ENCODE measurements around the gene SLC7A7. TPM values are rescaled to one million over a fixed set of nuclear protein-coding genes. Genes with fewer than 3 reads are reported as not detected.
A peak's percentile ranks its signal among the peaks of the same experiment; 100 is the strongest.

Gene SLC7A7
- total and polyA plus RNA-seq, 2 of the 13 experiments (the other 11 are each of a cell fraction or from before 2014, with no cell fraction given): 0.13 to 0.63 TPM

DNA sequence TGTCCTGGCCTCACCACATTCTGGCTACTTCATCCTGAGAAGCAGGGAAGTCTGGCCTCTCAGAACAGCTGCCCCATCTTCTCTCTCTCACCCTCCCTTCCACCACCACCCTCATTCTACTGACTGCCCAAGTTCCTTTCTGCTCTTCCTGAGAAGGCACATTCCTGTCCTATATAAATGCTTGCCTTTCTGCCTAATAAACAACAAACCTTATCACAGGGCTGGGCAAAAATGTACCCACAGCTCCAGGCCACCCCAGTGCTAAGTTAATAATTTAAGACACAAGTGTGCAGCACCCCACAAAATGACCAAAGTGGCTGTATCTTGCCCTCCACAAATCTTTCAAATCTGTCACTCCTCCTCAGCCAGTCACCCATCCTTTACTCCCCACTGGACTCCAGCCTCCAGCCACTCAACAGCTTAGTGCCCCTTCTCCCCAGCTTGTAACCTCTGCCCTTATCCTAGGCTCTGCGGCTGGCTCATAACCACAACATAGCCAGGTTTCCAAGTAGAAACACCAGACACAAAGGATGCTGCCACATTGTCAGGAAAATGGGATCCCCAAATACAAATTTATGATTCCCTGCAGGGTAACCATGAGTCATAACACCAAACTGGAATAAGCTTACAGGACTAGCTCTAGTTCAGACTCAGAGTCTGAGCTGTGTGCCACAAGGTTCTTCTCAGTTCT, 33.8 kb downstream of the SLC7A7 start:
- H3K36me3 ChIP-seq (replicated peaks in 1 of 2; ENCODE audit: control insufficient read depth in 1 of 2, insufficient read depth in 2 of 2, low read length in 2 of 2): no peaks in the 10 kb centered on the region
- no TSS peak for BruUV-seq (replicated peaks)
- H3K27me3 ChIP-seq (ENCODE audit: control insufficient read depth in 1 of 2, insufficient read depth in 2 of 2, low read length in 2 of 2): no peaks in the 10 kb centered on the region
- WGBS (ENCODE audit: low lambda C conversion rate): 0% methylated on average over 1 of the region's 1 CpG
- no peak overlapping the region for H3K9ac ChIP-seq (ENCODE audit: insufficient read depth, low read depth, low read length)
- H3K9me3 ChIP-seq (ENCODE audit: low read length): no peaks in the 10 kb centered on the region
- FAIRE-seq: no peak
- peaks cover 7% of the 10 kb centered on the region; the same call in 1 of the 2 replicates for H3K4me1 ChIP-seq (ENCODE audit: insufficient read depth, low read length)
- no peak overlapping the region for H3K4me3 ChIP-seq (replicated peaks in 1 of 3; ENCODE audit: insufficient read depth in 1 of 3, low read depth in 2 of 3, low read length in 3 of 3)
- intact Hi-C loops (cut with micrococcal nuclease; ENCODE audit: unreplicated experiment) (no loop called here), in situ Hi-C loops (cut with HindIII; ENCODE audit: extremely low pct_ligation_motif_present, low pct_unique_long_range_greater_than_20kb) (no loop called here)
- DNase-seq (ENCODE audit: low spot score): no peak
- H3K27ac ChIP-seq (ENCODE audit: extremely low read length, insufficient read depth, low read length): no peak overlapping the region
- H2AFZ ChIP-seq (ENCODE audit: low read length): no peak overlapping the region
- H3K4me2 ChIP-seq (ENCODE audit: low read depth, low read length): no peak overlapping the region
- H4K20me1 ChIP-seq (ENCODE audit: insufficient read depth, low read length): no peaks in the 10 kb centered on the region
- H3K79me2 ChIP-seq (ENCODE audit: insufficient read depth, low read length): no peaks in the 10 kb centered on the region
- ATAC-seq: no peak
- ChIA-PET POLR2A (interaction anchor here (0.7 to 2.3 kb wide), 4 partner anchors 8 to 182 kb away, joined by 3 to 14 read pairs (median 5); partner anchors contain the start of gene OXA1L), CTCF (ENCODE audit: low intra/inter-chr PET ratio, low total read pairs) (no interaction called here)
- no peak for TF ChIP-seq KMT2B (CRISPR knock-in tag; IDR thresholded peaks at IDR 0.05)
- no peak for TF ChIP-seq SMARCC2 (IDR thresholded peaks at IDR 0.05)
- no peak for TF ChIP-seq RXRA (CRISPR knock-in tag; IDR thresholded peaks at IDR 0.05)
- no peak for TF ChIP-seq ZNF75D (CRISPR knock-in tag; IDR thresholded peaks at IDR 0.05; ENCODE audit: borderline replicate concordance)
- TF ChIP-seq ZNF598 (CRISPR knock-in tag; IDR thresholded peaks at IDR 0.05; ENCODE audit: borderline replicate concordance): no peak
- TF ChIP-seq, protein P1, sequence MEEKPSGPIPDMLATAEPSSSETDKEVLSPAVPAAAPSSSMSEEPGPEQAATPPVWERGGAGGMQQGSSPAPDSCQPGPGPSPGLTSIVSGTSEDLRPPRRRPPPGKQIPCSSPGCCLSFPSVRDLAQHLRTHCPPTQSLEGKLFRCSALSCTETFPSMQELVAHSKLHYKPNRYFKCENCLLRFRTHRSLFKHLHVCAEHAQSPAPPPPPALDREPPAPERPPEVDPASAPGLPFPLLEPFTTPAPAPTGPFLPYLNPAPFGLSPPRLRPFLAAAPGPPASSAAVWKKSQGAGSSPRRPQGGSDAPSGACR (CRISPR knock-in tag; IDR thresholded peaks at IDR 0.05): no peak
- TF ChIP-seq KLF13 (CRISPR knock-in tag; IDR thresholded peaks at IDR 0.05): no peak
- TF ChIP-seq HDAC6 (IDR thresholded peaks at IDR 0.05; ENCODE audit: low read depth, low read length): no peak
- TF ChIP-seq FIP1L1 (IDR thresholded peaks at IDR 0.05; ENCODE audit: borderline replicate concordance, insufficient read depth, low read depth, low read length): no peak
- no peak for TF ChIP-seq HNRNPUL1 (IDR thresholded peaks at IDR 0.05; ENCODE audit: low read depth, low read length)
- TF ChIP-seq, protein P2, sequence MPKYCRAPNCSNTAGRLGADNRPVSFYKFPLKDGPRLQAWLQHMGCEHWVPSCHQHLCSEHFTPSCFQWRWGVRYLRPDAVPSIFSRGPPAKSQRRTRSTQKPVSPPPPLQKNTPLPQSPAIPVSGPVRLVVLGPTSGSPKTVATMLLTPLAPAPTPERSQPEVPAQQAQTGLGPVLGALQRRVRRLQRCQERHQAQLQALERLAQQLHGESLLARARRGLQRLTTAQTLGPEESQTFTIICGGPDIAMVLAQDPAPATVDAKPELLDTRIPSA (CRISPR knock-in tag; IDR thresholded peaks at IDR 0.05; ENCODE audit: borderline replicate concordance): no peak
- TF ChIP-seq, protein P3, sequence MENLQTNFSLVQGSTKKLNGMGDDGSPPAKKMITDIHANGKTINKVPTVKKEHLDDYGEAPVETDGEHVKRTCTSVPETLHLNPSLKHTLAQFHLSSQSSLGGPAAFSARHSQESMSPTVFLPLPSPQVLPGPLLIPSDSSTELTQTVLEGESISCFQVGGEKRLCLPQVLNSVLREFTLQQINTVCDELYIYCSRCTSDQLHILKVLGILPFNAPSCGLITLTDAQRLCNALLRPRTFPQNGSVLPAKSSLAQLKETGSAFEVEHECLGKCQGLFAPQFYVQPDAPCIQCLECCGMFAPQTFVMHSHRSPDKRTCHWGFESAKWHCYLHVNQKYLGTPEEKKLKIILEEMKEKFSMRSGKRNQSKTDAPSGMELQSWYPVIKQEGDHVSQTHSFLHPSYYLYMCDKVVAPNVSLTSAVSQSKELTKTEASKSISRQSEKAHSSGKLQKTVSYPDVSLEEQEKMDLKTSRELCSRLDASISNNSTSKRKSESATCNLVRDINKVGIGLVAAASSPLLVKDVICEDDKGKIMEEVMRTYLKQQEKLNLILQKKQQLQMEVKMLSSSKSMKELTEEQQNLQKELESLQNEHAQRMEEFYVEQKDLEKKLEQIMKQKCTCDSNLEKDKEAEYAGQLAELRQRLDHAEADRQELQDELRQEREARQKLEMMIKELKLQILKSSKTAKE (CRISPR knock-in tag; IDR thresholded peaks at IDR 0.05; ENCODE audit: borderline replicate concordance): 0 out of 2 replicates have a peak, but pooled peaks have one; percentile 16
- TF ChIP-seq SOX13 (IDR thresholded peaks at IDR 0.05): no peak
- no peak for TF ChIP-seq SOX13 (CRISPR knock-in tag; conservative IDR thresholded peaks at IDR 0.05 in 1 of 2, IDR thresholded peaks at IDR 0.05 in 1 of 2)
- TF ChIP-seq ZNF333 (CRISPR knock-in tag; IDR thresholded peaks at IDR 0.05; ENCODE audit: borderline replicate concordance): no peak
- TF ChIP-seq ZZZ3 (CRISPR knock-in tag; IDR thresholded peaks at IDR 0.05; ENCODE audit: borderline replicate concordance): no peak
- TF ChIP-seq ZNF12 (CRISPR knock-in tag; IDR thresholded peaks at IDR 0.05): no peak
- no peak for TF ChIP-seq ZNF709 (CRISPR knock-in tag; IDR thresholded peaks at IDR 0.05)
- TF ChIP-seq ARHGAP35 (CRISPR knock-in tag; IDR thresholded peaks at IDR 0.05; ENCODE audit: borderline replicate concordance): no peak
- TF ChIP-seq RELA (CRISPR knock-in tag; IDR thresholded peaks at IDR 0.05): no peak

Data from HepG2 (cell line).